Vagina (tissue), 2 donors: ENCODE measurements around the gene SEC24C. TPM values are rescaled to one million over a fixed set of nuclear protein-coding genes. Genes with fewer than 3 reads are reported as not detected.
A peak's percentile ranks its signal among the peaks of the same experiment; 100 is the strongest.

Source experiments
- DNase-seq, 2 donors: peaks; one replicate each; pipeline ENCODE4 v3.0.0-alpha.2; 2017; ENCODE audit errors: extremely low spot score in 2 of 2
- H3K27ac ChIP-seq: fragments of 200-600 bp; sonication (generic); one replicate; pipeline ENCODE4 v1.5.1; 2019
- H3K27me3 ChIP-seq: fragments of 200-600 bp; sonication (generic); one replicate; pipeline ENCODE4 v1.5.1; 2019
- H3K36me3 ChIP-seq, 2 donors: fragments of 200-600 bp; sonication (generic); one replicate each; pipeline ENCODE4 v1.5.1; 2017 to 2019
- H3K4me1 ChIP-seq: fragments of 200-600 bp; sonication (generic); one replicate; pipeline ENCODE4 v1.5.1; 2019
- H3K4me3 ChIP-seq, 2 donors: fragments of 200-600 bp; sonication (generic); 1 replicate in 1 of 2; 2 replicates in 1 of 2; pipeline ENCODE4 v1.5.1; 2016 to 2019
- H3K9me3 ChIP-seq: fragments of 200-600 bp; sonication (generic); one replicate; pipeline ENCODE4 v1.5.1; 2019
- POLR2A ChIP-seq, 2 donors: fragments of 450-650 bp; IDR thresholded peaks; one replicate each; pipeline ENCODE4 v1.6.1; 2017; ENCODE audit warnings: antibody characterized with exemption in 2 of 2, mild to moderate bottlenecking in 2 of 2, moderate library complexity in 2 of 2
- POLR2AphosphoS5 ChIP-seq, 2 donors: sonication (generic); formaldehyde crosslinking; IDR thresholded peaks; one replicate each; pipeline ENCODE4 v1.9.0; 2017; ENCODE audit warnings: antibody characterized with exemption in 2 of 2, mild to moderate bottlenecking in 2 of 2, low read depth in 1 of 2; ENCODE audit not compliant: insufficient read depth in 1 of 2
- intact Hi-C: fragments of 100-400 bp; cut with DNase I; formaldehyde crosslinking; loops from one replicate; pipeline ENCODE4 v1.15.1; 2023
- small RNA-seq: library from RNA; depleted of rRNA; stranded (forward); fragments of <200 nt; gene quantifications from one replicate; pipeline ENCODE3, GENCODE V24; 2016
- total RNA-seq: library from RNA; depleted of rRNA; stranded (reverse); fragments of >200 nt; gene quantifications from one replicate; pipeline ENCODE4 v1.2.3, GENCODE V29; 2016
- TF ChIP-seq, protein P1 (sequence below), 3 experiments: fragments of 450-650 bp in 2 of 3; fragments of 200-600 bp in 1 of 3; sonication (generic) in 1 of 3; IDR thresholded peaks; one replicate each; pipeline ENCODE4 v1.5.1; 2017 to 2019; ENCODE audit warnings: antibody characterized with exemption in 3 of 3, mild to moderate bottlenecking in 2 of 3, moderate library complexity in 2 of 3

The SEC24C gene
- total RNA-seq, 1 donor from 2014 or later = 47.9 TPM

DNA sequence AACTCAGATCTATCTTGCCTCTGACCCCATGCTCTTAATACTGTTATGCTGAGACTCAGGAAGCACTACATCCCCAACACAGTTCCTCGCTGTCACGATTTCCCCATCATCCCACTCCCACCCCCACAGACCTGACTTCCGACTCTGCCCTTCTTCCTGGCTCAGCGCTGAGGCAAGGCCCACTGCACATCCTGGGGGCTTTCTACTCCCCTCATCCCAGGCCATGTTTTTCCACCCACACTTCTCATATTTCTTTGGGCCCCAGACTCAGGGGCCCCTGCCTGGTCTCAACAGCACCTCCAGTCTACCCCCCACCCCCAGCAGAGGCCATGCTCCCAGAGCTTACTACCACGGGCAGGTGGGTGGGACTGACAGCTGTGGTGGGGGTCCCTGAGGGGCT, 74.9 kb downstream of the SEC24C start:
- Histone ChIP-seq H3K9me3 (no peaks in the 10 kb centered on the region), H3K27me3 (no peaks in the 10 kb centered on the region), H3K4me3 (no peak overlapping the region), H3K36me3 (peaks cover 4 to 29% of the 10 kb centered on the region in 2 donors), H3K4me1 (peaks cover 36% of the 10 kb centered on the region), H3K27ac (peak overlapping the region; percentile 11)
- TF ChIP-seq POLR2A (IDR thresholded peaks at IDR 0.05) = no peak
- TF ChIP-seq, protein P1, sequence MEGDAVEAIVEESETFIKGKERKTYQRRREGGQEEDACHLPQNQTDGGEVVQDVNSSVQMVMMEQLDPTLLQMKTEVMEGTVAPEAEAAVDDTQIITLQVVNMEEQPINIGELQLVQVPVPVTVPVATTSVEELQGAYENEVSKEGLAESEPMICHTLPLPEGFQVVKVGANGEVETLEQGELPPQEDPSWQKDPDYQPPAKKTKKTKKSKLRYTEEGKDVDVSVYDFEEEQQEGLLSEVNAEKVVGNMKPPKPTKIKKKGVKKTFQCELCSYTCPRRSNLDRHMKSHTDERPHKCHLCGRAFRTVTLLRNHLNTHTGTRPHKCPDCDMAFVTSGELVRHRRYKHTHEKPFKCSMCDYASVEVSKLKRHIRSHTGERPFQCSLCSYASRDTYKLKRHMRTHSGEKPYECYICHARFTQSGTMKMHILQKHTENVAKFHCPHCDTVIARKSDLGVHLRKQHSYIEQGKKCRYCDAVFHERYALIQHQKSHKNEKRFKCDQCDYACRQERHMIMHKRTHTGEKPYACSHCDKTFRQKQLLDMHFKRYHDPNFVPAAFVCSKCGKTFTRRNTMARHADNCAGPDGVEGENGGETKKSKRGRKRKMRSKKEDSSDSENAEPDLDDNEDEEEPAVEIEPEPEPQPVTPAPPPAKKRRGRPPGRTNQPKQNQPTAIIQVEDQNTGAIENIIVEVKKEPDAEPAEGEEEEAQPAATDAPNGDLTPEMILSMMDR (IDR thresholded peaks at IDR 0.05) = no peak
- TF ChIP-seq POLR2AphosphoS5 (IDR thresholded peaks at IDR 0.05; ENCODE audit: insufficient read depth in 1 of 2, low read depth in 1 of 2) = no peak
- no peak for DNase-seq
- intact Hi-C loops = no loop called here

DNA sequence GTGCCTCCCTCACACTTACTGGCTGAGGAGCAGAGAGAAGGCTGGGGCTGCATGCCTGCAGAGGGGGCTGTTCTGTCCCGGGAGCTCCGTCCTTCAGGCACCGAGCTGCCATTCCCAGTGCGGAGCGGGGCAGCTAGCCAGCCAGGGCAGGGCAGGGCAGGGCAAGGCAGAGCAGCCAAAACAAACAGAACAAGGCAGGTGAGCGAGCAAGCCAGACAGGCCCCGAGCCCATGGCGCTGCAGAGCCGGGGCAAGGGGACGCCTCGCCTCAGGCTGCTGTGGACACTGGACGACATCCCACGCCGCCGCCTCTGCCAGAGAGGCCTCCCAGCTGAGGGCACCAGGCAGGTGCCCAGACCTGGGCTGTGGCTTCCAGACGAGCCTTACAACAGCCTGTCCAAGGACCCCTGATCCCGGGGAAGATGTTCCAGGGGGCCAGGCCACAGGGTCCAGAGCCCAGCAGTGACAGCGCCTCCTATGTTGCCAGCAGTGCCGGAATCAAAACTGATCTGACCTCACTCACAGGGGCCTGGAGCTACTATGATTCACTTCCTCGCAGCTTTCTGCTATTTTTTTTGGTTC, 75.4 kb downstream of the SEC24C start:
- no peak for TF ChIP-seq POLR2AphosphoS5 (IDR thresholded peaks at IDR 0.05; ENCODE audit: insufficient read depth in 1 of 2, low read depth in 1 of 2)
- TF ChIP-seq, protein P1 (IDR thresholded peaks at IDR 0.05) = no peak
- TF ChIP-seq POLR2A (IDR thresholded peaks at IDR 0.05) = no peak
- Histone ChIP-seq H3K4me3 (no peak overlapping the region), H3K4me1 (peaks cover 36% of the 10 kb centered on the region), H3K9me3 (no peaks in the 10 kb centered on the region), H3K27ac (peak overlapping the region; percentile 11), H3K36me3 (peaks cover 4 to 25% of the 10 kb centered on the region in 2 donors), H3K27me3 (no peaks in the 10 kb centered on the region)
- no peak for DNase-seq
- intact Hi-C loops = no loop called here

Small RNAs within 50 kb of the gene (small RNA-seq; reads per million reads assigned to genes)
- gene AC022400.4 = not detected
- not detected for gene AC022400.9
- not detected for gene RNA5SP320
- not detected for gene ZSWIM8-AS1

Other genes with a start within 250 kb of the SEC24C start
- gene PPP3CB, start 248.3 kb upstream of the SEC24C start, total RNA-seq = 46.2 TPM
- gene USP54, start 153.0 kb upstream of the SEC24C start, total RNA-seq = 27.7 TPM
- gene MYOZ1, start 102.9 kb upstream of the SEC24C start, total RNA-seq = not detected
- 0.49 TPM for gene SYNPO2L, start 88.3 kb upstream of the SEC24C start, total RNA-seq
- gene AGAP5, start 46.3 kb upstream of the SEC24C start, total RNA-seq = 5.4 TPM
- 19.6 TPM for gene CHCHD1, start 37.7 kb downstream of the SEC24C start, total RNA-seq
- gene ZSWIM8, start 41.2 kb downstream of the SEC24C start, total RNA-seq = 123 TPM
- 52.8 TPM for gene NDST2, start 67.2 kb downstream of the SEC24C start, total RNA-seq
- gene CAMK2G, start 130.2 kb downstream of the SEC24C start, total RNA-seq = 48.9 TPM
- gene PLAU, start 166.8 kb downstream of the SEC24C start, total RNA-seq = 18.2 TPM